ENCODE data around the gene HIP1. TPM values are rescaled to one million over a fixed set of nuclear protein-coding genes. Genes with fewer than 3 reads are reported as not detected.

HIP1 gene
- total and polyA plus RNA-seq, 9 of the 15 experiments (the other 6 are each of a cell fraction or from before 2014, with no cell fraction given) = 2.4 to 13.7 (median 9.5) TPM

GRCh38 chr7:75740846-75741497 is 2.2 kb upstream of the HIP1 start (continued):
- TF ChIP-seq, protein P1, sequence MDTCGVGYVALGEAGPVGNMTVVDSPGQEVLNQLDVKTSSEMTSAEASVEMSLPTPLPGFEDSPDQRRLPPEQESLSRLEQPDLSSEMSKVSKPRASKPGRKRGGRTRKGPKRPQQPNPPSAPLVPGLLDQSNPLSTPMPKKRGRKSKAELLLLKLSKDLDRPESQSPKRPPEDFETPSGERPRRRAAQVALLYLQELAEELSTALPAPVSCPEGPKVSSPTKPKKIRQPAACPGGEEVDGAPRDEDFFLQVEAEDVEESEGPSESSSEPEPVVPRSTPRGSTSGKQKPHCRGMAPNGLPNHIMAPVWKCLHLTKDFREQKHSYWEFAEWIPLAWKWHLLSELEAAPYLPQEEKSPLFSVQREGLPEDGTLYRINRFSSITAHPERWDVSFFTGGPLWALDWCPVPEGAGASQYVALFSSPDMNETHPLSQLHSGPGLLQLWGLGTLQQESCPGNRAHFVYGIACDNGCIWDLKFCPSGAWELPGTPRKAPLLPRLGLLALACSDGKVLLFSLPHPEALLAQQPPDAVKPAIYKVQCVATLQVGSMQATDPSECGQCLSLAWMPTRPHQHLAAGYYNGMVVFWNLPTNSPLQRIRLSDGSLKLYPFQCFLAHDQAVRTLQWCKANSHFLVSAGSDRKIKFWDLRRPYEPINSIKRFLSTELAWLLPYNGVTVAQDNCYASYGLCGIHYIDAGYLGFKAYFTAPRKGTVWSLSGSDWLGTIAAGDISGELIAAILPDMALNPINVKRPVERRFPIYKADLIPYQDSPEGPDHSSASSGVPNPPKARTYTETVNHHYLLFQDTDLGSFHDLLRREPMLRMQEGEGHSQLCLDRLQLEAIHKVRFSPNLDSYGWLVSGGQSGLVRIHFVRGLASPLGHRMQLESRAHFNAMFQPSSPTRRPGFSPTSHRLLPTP (IDR thresholded peaks at IDR 0.05; ENCODE audit: borderline replicate concordance, extremely low read depth, insufficient read length) = no peak
- TF ChIP-seq ZFX (CRISPR knock-in tag; IDR thresholded peaks at IDR 0.05) = peak; percentile 54
- no peak for TF ChIP-seq ZNF431 (CRISPR knock-in tag; IDR thresholded peaks at IDR 0.05)
- no peak for TF ChIP-seq ELF1 (tag; IDR thresholded peaks at IDR 0.05)
- no peak for TF ChIP-seq FOXO4 (CRISPR knock-in tag; IDR thresholded peaks at IDR 0.05)
- peak; percentile 73; the same call in 1 of the 2 replicates for TF ChIP-seq RNF2 (IDR thresholded peaks at IDR 0.05)
- no peak for TF ChIP-seq ZNF445 (CRISPR knock-in tag; IDR thresholded peaks at IDR 0.05; ENCODE audit: low read depth)
- no peak for TF ChIP-seq HNRNPUL1 (IDR thresholded peaks at IDR 0.05; ENCODE audit: low read length)
- TF ChIP-seq ZNF699 (CRISPR knock-in tag; IDR thresholded peaks at IDR 0.05; ENCODE audit: insufficient replicate concordance) = no peak
- no peak for TF ChIP-seq ZFPM2 (CRISPR knock-in tag; IDR thresholded peaks at IDR 0.05)
- TF ChIP-seq, protein P2, sequence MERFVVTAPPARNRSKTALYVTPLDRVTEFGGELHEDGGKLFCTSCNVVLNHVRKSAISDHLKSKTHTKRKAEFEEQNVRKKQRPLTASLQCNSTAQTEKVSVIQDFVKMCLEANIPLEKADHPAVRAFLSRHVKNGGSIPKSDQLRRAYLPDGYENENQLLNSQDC (CRISPR knock-in tag; IDR thresholded peaks at IDR 0.05) = no peak
- TF ChIP-seq TEAD1 (CRISPR knock-in tag; IDR thresholded peaks at IDR 0.05) = no peak
- no peak for TF ChIP-seq KHSRP (IDR thresholded peaks at IDR 0.05)
- no peak for TF ChIP-seq DNMT1 (IDR thresholded peaks at IDR 0.05)
- TF ChIP-seq STAT5A (IDR thresholded peaks at IDR 0.05; ENCODE audit: borderline replicate concordance, low read length) = no peak
- no peak for TF ChIP-seq BRD4 (IDR thresholded peaks at IDR 0.05)
- no peak for TF ChIP-seq HNRNPL (IDR thresholded peaks at IDR 0.05; ENCODE audit: low read depth, low read length)
- TF ChIP-seq ETV6 (IDR thresholded peaks at IDR 0.05; ENCODE audit: borderline replicate concordance in 1 of 2, low read depth in 2 of 2, low read length in 1 of 2) = no peak
- TF ChIP-seq ETV6 (CRISPR knock-in tag; IDR thresholded peaks at IDR 0.05; ENCODE audit: borderline replicate concordance) = no peak
- TF ChIP-seq TOE1 (IDR thresholded peaks at IDR 0.05; ENCODE audit: borderline replicate concordance) = peak; percentile 77; the same call in 1 of the 2 replicates
- TF ChIP-seq TOE1 (CRISPR knock-in tag; IDR thresholded peaks at IDR 0.05; ENCODE audit: borderline replicate concordance, low read depth) = no peak
- TF ChIP-seq GTF2A2 (tag; IDR thresholded peaks at IDR 0.05) = no peak
